T-cell (primary cell): ENCODE results near the gene KLF4. TPM values are rescaled to one million over a fixed set of nuclear protein-coding genes. Genes with fewer than 3 reads are reported as not detected.

ENCODE experiments used
- ATAC-seq, 4 experiments: fragments of 200-7000 bp in 3 of 4; fragments of 150-1000 bp in 1 of 4; cut with Tn5 transposase; replicated peaks in 1 of 4; 1 replicate in 3 of 4; 2 replicates in 1 of 4; pipeline ENCODE4 v1.10.0; 2021; ENCODE audit warnings: moderate library complexity in 3 of 4, mild to moderate bottlenecking in 2 of 4, moderate number of reproducible peaks in 1 of 4
- CTCF ChIA-PET, 2 donors: fragments of 300-600 bp; sonication (Branson Sonifier 250); formaldehyde crosslinking; loops; one replicate each; lab custom pipeline; 2022; ENCODE audit warnings: antibody characterized with exemption in 2 of 2; lab: Charles Lee
- POLR2A ChIA-PET, 2 donors: fragments of 300-600 bp; sonication (Branson Sonifier 250); formaldehyde crosslinking; loops; one replicate each; lab custom pipeline; 2022; ENCODE audit warnings: antibody characterized with exemption in 2 of 2; lab: Charles Lee
- DNase-seq, 35 experiments: peaks; one replicate each; pipeline versions ENCODE4 v3.0.0 to v3.0.0-alpha.2; 2013 to 2023
- H3K27ac ChIP-seq: one replicate; pipeline ENCODE4 v1.5.1; 2013; ENCODE audit warnings: low read length
- H3K27me3 ChIP-seq, 2 experiments: replicated peaks in 1 of 2; 1 replicate in 1 of 2; 2 replicates in 1 of 2; pipeline versions ENCODE4 v1.6.1 to v1.7.0; 2013; ENCODE audit warnings: low read length in 1 of 2, mixed read lengths in 1 of 2; ENCODE audit not compliant: control insufficient read depth in 2 of 2, insufficient read depth in 2 of 2; ENCODE audit errors: extremely low read depth in 1 of 2
- H3K36me3 ChIP-seq, 2 donors: 1 replicate in 1 of 2; 2 replicates in 1 of 2; pipeline versions ENCODE4 v1.6.1 to v1.7.0; 2013; ENCODE audit warnings: low read length in 1 of 2; ENCODE audit not compliant: control insufficient read depth in 2 of 2, insufficient read depth in 1 of 2; ENCODE audit errors: extremely low read depth in 1 of 2
- H3K4me1 ChIP-seq, 2 experiments: 1 replicate in 1 of 2; 2 replicates in 1 of 2; pipeline versions ENCODE4 v1.6.1 to v1.7.0; 2013; ENCODE audit warnings: low read length in 2 of 2, mixed read lengths in 1 of 2; ENCODE audit not compliant: insufficient read depth in 2 of 2, control insufficient read depth in 1 of 2; ENCODE audit errors: extremely low read depth in 1 of 2
- H3K4me3 ChIP-seq, 2 donors: 1 replicate in 1 of 2; 2 replicates in 1 of 2; pipeline versions ENCODE4 v1.5.1 to v1.7.0; 2013; ENCODE audit warnings: mild to moderate bottlenecking in 2 of 2, low read length in 1 of 2, moderate library complexity in 1 of 2; ENCODE audit not compliant: control insufficient read depth in 1 of 2; ENCODE audit errors: extremely low read depth in 1 of 2
- H3K9me3 ChIP-seq: 2 replicates; pipeline ENCODE4 v1.7.0; 2013
- H3K27ac Mint-ChIP-seq, 2 donors: one replicate each; pipeline ENCODE4 v1.8.0; 2020 to 2021; ENCODE audit warnings: mild to moderate bottlenecking in 2 of 2, mixed read lengths in 2 of 2
- H3K27me3 Mint-ChIP-seq, 2 donors: one replicate each; pipeline ENCODE4 v1.8.0; 2021 to 2022; ENCODE audit warnings: mixed read lengths in 2 of 2
- H3K36me3 Mint-ChIP-seq: one replicate; pipeline ENCODE4 v1.8.0; 2021; ENCODE audit warnings: mixed read lengths
- H3K4me1 Mint-ChIP-seq, 3 donors: one replicate each; pipeline ENCODE4 v1.8.0; 2020 to 2022; ENCODE audit warnings: mixed read lengths in 3 of 3, mild to moderate bottlenecking in 1 of 3
- H3K4me3 Mint-ChIP-seq, 3 donors: one replicate each; pipeline ENCODE4 v1.8.0; 2020 to 2022; ENCODE audit warnings: mild to moderate bottlenecking in 3 of 3, mixed read lengths in 3 of 3, moderate library complexity in 3 of 3
- H3K9me3 Mint-ChIP-seq, 3 donors: one replicate each; pipeline ENCODE4 v1.8.0; 2020 to 2022; ENCODE audit warnings: mixed read lengths in 3 of 3
- WGBS: methylation state at CpG from one replicate; pipeline ENCODE4 v1.1.5; 2013; ENCODE audit warnings: missing lambda C conversion rate; ENCODE audit not compliant: insufficient coverage; 5-methylcytosine and 5-hydroxymethylcytosine counted together
- total RNA-seq, 35 experiments: library from RNA in 6 of 35; stranded (reverse) in 6 of 35; fragments of 120-200 nt in 1 of 35; gene quantifications; one replicate each; pipeline versions ENCODE4 v1.2.1 to v1.2.4 and lab custom pipeline; 2013 to 2026

KLF4 gene
- total RNA-seq, 5 donors from 2014 or later (not counting 1 experiment from before 2014, with no cell fraction given), result 1.1 to 21.6 (median 1.5) TPM

DNA sequence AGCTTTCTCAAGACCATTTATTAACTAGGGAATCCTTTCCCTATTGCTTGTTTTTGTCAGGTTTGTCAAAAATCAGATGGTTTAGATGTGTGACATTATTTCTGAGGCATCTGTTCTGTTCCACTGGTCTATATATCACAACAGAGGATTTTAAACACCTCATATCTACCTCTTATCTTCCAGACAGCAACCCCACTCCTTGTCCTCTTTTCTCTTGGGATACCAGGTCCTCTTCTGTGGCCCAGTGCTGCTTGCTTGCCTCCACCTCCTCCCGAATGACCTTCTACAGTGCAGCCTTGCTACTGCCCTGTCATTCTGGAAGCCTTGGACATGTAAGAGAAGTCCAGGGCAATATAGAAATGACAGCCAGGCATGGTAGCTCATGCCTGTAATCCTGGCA, 30.6 kb upstream of the KLF4 start:
- H3K27ac ChIP-seq, result no peak overlapping the region
- no peaks in the 10 kb centered on the region for H3K4me1 Mint-ChIP-seq
- H3K4me1 ChIP-seq, result no peaks in the 10 kb centered on the region
- H3K9me3 ChIP-seq, result no peaks in the 10 kb centered on the region
- H3K4me3 Mint-ChIP-seq, result no peak overlapping the region
- no peaks in the 10 kb centered on the region for H3K27me3 ChIP-seq
- ChIA-PET CTCF (no interaction called here), POLR2A (no interaction called here)
- no peaks in the 10 kb centered on the region for H3K36me3 ChIP-seq
- H3K27ac Mint-ChIP-seq, result no peak overlapping the region
- no peaks in the 10 kb centered on the region for H3K36me3 Mint-ChIP-seq
- peaks cover 0 to 11% (median 7%) of the 10 kb centered on the region in 3 donors for H3K9me3 Mint-ChIP-seq
- H3K27me3 Mint-ChIP-seq, result peaks cover 1 to 3% of the 10 kb centered on the region in 2 donors
- H3K4me3 ChIP-seq, result no peak overlapping the region
- no peak for ATAC-seq
- WGBS, result 100% methylated on average over 1 of the region's 1 CpG
- DNase-seq, result no peak

DNA sequence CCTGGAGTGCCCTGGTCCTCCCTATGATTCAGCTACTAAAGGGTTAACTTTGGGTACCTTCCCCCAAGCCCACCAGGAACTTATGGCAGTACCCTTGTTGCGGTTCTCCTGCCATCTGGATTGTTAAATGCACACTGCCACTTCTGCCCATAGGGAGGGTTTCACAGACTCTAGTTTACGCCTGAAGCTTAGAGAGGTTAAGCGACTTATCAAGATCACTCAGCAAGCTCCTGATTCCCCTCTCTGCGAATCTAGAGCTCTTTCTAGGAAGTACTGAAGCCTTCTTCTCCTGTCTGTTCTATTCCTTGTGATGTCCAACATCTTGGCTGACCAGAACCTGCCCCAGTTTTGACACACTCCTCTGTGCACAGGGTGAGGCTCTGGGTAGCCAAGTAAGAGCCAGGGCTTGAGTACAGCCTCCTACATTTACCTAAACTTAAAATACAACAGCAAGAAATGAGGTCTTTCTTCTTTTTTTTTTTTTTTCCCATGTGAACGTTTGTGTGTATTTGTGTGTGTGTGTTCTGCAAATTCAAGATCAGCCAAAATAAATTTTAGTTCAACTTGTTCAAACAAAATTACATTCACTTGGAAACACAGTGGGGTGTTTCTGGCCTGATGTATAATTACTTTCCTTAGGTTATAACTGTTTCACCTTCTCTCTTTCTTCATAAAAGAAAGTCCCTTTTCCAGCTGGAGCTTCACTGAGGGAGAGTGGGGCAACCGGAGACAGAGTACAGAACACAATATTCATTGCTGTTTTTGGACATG, 28.7 kb upstream of the KLF4 start:
- Mint-ChIP-seq H3K36me3 (no peaks in the 10 kb centered on the region), H3K4me1 (no peaks in the 10 kb centered on the region), H3K9me3 (peaks cover 0 to 11% (median 7%) of the 10 kb centered on the region in 3 donors), H3K27ac (no peak overlapping the region), H3K4me3 (no peak overlapping the region), H3K27me3 (peaks cover 0 to 3% of the 10 kb centered on the region in 2 donors)
- Histone ChIP-seq H3K4me1 (no peaks in the 10 kb centered on the region), H3K9me3 (no peaks in the 10 kb centered on the region), H3K27ac (no peak overlapping the region), H3K36me3 (no peaks in the 10 kb centered on the region), H3K27me3 (no peaks in the 10 kb centered on the region), H3K4me3 (no peak overlapping the region)
- DNase-seq, result no peak
- ChIA-PET POLR2A (no interaction called here), CTCF (no interaction called here)
- no peak for ATAC-seq
- WGBS, result 74% methylated on average over 5 of the region's 6 CpGs

DNA sequence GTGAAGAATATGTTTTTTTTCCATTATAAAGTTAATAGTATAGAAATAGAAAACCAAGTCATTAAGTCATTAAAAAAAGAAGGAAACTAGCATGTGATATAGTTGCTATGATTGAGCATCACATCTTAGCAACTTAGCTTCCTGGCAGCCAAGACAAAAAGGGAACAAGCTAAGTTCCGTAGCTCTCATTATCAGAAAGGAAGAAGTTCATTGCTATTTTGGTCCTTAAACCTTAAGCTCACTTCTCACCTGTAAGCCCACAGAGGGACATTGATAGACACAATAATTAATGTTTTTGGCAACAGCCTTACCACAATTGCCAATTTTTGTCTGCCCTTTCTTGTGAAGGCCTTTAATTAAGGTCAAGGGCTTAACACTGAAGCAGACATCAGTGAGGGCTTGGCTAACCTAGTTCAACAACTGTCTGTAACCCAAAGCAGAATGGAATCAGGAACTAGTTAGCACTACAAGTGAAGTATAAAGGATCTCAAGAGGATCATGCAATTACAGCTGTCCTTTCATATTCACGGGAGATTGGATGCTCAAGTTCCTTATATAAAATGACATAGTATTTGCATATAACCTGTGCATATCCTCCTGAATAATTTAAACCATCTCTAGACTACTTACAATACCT, 24.0 kb upstream of the KLF4 start:
- Histone ChIP-seq H3K27ac (no peak overlapping the region), H3K36me3 (no peaks in the 10 kb centered on the region), H3K27me3 (peaks cover 0 to 3% of the 10 kb centered on the region in 2 experiments), H3K9me3 (no peaks in the 10 kb centered on the region), H3K4me3 (no peak overlapping the region), H3K4me1 (no peaks in the 10 kb centered on the region)
- H3K27me3 Mint-ChIP-seq, result peaks cover 2 to 9% of the 10 kb centered on the region in 2 donors
- ChIA-PET POLR2A (interaction anchor here in 1 of 2 donors (0.6 kb wide), 1 partner anchor 16 kb away, joined by 5 read pairs; no protein-coding TSS in a partner anchor), CTCF (no interaction called here)
- H3K4me1 Mint-ChIP-seq, result no peaks in the 10 kb centered on the region
- H3K36me3 Mint-ChIP-seq, result no peaks in the 10 kb centered on the region
- no peak overlapping the region for H3K27ac Mint-ChIP-seq
- H3K4me3 Mint-ChIP-seq, result no peak overlapping the region
- H3K9me3 Mint-ChIP-seq, result peaks cover 0 to 4% (median 0%) of the 10 kb centered on the region in 3 donors
- DNase-seq, result no peak
- WGBS, result no CpG with 5 or more reads among the region's 2 CpGs
- no peak for ATAC-seq

DNA sequence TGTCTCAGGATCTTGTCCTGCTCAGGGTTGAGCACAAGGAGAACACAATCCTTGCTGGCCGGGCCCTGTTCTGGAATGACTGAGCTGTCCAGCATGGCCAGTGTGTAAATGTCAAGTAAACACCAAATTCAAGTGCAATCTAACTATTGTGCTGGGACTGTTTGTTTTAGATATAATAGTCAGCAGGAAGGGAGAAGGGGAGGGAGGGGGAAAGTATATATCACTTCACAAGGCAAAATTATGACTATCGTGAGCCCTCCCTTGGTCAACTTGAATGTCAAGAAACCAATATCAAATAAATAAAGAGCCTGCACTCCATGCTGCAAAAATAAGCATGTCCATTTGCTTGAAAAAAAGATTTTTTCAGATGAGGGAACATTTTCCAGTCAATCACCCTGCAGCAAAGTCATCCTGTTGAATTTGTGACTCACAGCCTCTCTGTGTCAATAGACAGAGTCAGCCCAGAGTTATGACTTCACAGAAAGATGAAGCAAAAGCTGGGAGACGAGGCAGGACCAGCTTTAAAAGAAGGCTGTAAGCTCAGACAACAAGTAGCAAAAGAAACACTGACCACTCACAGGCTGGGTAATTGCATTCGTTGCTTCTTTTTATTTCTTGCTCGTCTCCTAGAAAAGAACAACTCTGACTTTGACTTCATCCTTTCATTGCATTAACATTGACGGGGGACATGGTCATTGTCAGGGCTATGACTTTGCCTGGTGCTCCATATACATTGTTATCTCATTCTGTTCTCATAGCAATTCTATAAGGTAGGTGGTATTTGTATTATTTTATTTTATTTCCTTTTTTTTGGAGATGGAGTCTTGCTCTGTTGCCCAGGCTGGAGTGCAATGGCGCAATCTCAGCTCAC, 15.3 kb upstream of the KLF4 start:
- Mint-ChIP-seq H3K9me3 (peaks cover 0 to 4% (median 0%) of the 10 kb centered on the region in 3 donors), H3K27me3 (peaks cover 3 to 11% of the 10 kb centered on the region in 2 donors), H3K36me3 (no peaks in the 10 kb centered on the region), H3K27ac (no peak overlapping the region), H3K4me3 (no peak overlapping the region), H3K4me1 (no peaks in the 10 kb centered on the region)
- Histone ChIP-seq H3K4me1 (no peaks in the 10 kb centered on the region), H3K27ac (no peak overlapping the region), H3K4me3 (no peak overlapping the region), H3K9me3 (no peaks in the 10 kb centered on the region), H3K27me3 (peaks cover 0 to 6% of the 10 kb centered on the region in 2 experiments), H3K36me3 (no peaks in the 10 kb centered on the region)
- 50% methylated on average over 3 of the region's 7 CpGs for WGBS
- no peak for ATAC-seq
- CTCF ChIA-PET, result no interaction called here
- no peak for DNase-seq
- POLR2A ChIA-PET, result no interaction called here

DNA sequence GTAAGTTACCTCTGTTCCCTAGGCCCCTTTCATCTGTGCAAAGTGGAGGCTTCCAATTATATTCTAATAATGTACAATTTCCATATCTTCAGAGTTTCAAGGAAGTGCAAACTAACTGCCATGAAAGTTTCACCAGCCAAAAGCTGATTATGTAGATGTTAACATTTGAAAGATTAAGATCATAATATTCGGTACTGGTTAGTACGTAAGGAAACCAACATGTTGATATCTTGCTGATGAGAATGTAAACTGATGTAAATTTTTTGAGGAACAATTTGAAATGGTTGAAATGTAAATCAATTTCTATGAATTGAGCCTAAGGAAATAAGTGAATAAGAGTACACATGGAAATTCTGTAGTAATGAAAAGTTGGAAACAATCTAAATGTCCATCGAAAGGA, 12.9 kb upstream of the KLF4 start:
- H3K36me3 Mint-ChIP-seq, result no peaks in the 10 kb centered on the region
- H3K27ac Mint-ChIP-seq, result no peak overlapping the region
- DNase-seq (no peak), ATAC-seq (no peak)
- H3K4me1 Mint-ChIP-seq, result no peaks in the 10 kb centered on the region
- 100% methylated on average over 3 of the region's 3 CpGs for WGBS
- H3K27me3 Mint-ChIP-seq, result peaks cover 4 to 5% of the 10 kb centered on the region in 2 donors
- POLR2A ChIA-PET, result no interaction called here
- Histone ChIP-seq H3K9me3 (no peaks in the 10 kb centered on the region), H3K4me1 (no peaks in the 10 kb centered on the region), H3K4me3 (no peak overlapping the region), H3K27me3 (peaks cover 0 to 3% of the 10 kb centered on the region in 2 experiments), H3K36me3 (no peaks in the 10 kb centered on the region), H3K27ac (no peak overlapping the region)
- H3K9me3 Mint-ChIP-seq, result peaks cover 0 to 4% (median 0%) of the 10 kb centered on the region in 3 donors
- CTCF ChIA-PET, result no interaction called here
- no peak overlapping the region for H3K4me3 Mint-ChIP-seq
